H9 (cell line): Measurements from ENCODE around the gene HSPA12A. TPM values are rescaled to one million over a fixed set of nuclear protein-coding genes. Genes with fewer than 3 reads are reported as not detected.

ENCODE experiments used
- DNase-seq: peaks from one replicate; pipeline ENCODE4 v3.0.0-alpha.2; 2017
- H2AFZ ChIP-seq: one replicate; pipeline ENCODE4 v1.6.1; 2013; ENCODE audit warnings: mild to moderate bottlenecking, low read length, control low read depth, moderate library complexity
- H2AK5ac ChIP-seq: 2 replicates; pipeline ENCODE4 v1.6.1; 2013; ENCODE audit warnings: low read length, control low read depth, mixed read lengths; ENCODE audit not compliant: insufficient read length
- H2BK120ac ChIP-seq: one replicate; pipeline ENCODE4 v1.6.1; 2013; ENCODE audit warnings: low read depth, mild to moderate bottlenecking, low read length, control low read depth, inconsistent platforms; ENCODE audit not compliant: poor library complexity, severe bottlenecking
- H2BK12ac ChIP-seq: 2 replicates; pipeline ENCODE4 v1.6.1; 2013; ENCODE audit warnings: low read length, control low read depth, mixed read lengths, low read depth; ENCODE audit not compliant: insufficient read length
- H2BK15ac ChIP-seq: 2 replicates; pipeline ENCODE4 v1.6.1; 2013; ENCODE audit warnings: low read depth, low read length, control low read depth
- H2BK20ac ChIP-seq: one replicate; pipeline ENCODE4 v1.6.1; 2013; ENCODE audit warnings: low read depth, mild to moderate bottlenecking, low read length, control low read depth, inconsistent platforms; ENCODE audit not compliant: poor library complexity, severe bottlenecking
- H2BK5ac ChIP-seq: 2 replicates; pipeline ENCODE4 v1.6.1; 2013; ENCODE audit warnings: low read length, control low read depth, mixed read lengths; ENCODE audit not compliant: insufficient read length
- H3K14ac ChIP-seq: 2 replicates; pipeline ENCODE4 v1.6.1; 2013; ENCODE audit warnings: low read length, control low read depth; ENCODE audit not compliant: insufficient read depth
- H3K18ac ChIP-seq: 2 replicates; pipeline ENCODE4 v1.6.1; 2013; ENCODE audit warnings: low read depth, mild to moderate bottlenecking, mixed read lengths, low read length, control low read depth; ENCODE audit not compliant: insufficient read length
- H3K23ac ChIP-seq: 2 replicates; pipeline ENCODE4 v1.6.1; 2013; ENCODE audit warnings: low read length, control low read depth, mixed read lengths, low read depth; ENCODE audit not compliant: insufficient read length
- H3K23me2 ChIP-seq: 2 replicates; pipeline ENCODE4 v1.6.1; 2013; ENCODE audit warnings: low read depth, mild to moderate bottlenecking, mixed read lengths, low read length, control low read depth; ENCODE audit not compliant: insufficient read length, poor library complexity, severe bottlenecking
- H3K27ac ChIP-seq: 2 replicates; pipeline ENCODE4 v1.5.1; 2013; ENCODE audit warnings: low read length, control low read depth, mixed read lengths, low read depth; ENCODE audit not compliant: insufficient read length
- H3K27me3 ChIP-seq: 2 replicates; pipeline ENCODE4 v1.6.1; 2013; ENCODE audit warnings: low read length, control low read depth, inconsistent platforms; ENCODE audit not compliant: insufficient read depth
- H3K4ac ChIP-seq: 2 replicates; pipeline ENCODE4 v1.6.1; 2013; ENCODE audit warnings: low read depth, mild to moderate bottlenecking, control low read depth, inconsistent platforms, low read length, moderate library complexity
- H3K4me1 ChIP-seq: 2 replicates; pipeline ENCODE4 v1.6.1; 2013; ENCODE audit warnings: low read length, control low read depth, inconsistent platforms; ENCODE audit not compliant: insufficient read depth
- H3K4me2 ChIP-seq: 2 replicates; pipeline ENCODE4 v1.6.1; 2013; ENCODE audit warnings: low read length, control low read depth, mixed read lengths; ENCODE audit not compliant: insufficient read length, insufficient read depth
- H3K56ac ChIP-seq: 2 replicates; pipeline ENCODE4 v1.6.1; 2013; ENCODE audit warnings: low read depth, mild to moderate bottlenecking, mixed read lengths, low read length, control low read depth; ENCODE audit not compliant: insufficient read length
- H3K79me1 ChIP-seq: 2 replicates; pipeline ENCODE4 v1.6.1; 2013; ENCODE audit warnings: low read depth, mild to moderate bottlenecking, moderate library complexity, low read length, control low read depth, inconsistent platforms; ENCODE audit not compliant: insufficient read depth, poor library complexity, severe bottlenecking
- H3K79me2 ChIP-seq: 2 replicates; pipeline ENCODE4 v1.6.1; 2013; ENCODE audit warnings: low read length, control low read depth, inconsistent platforms; ENCODE audit not compliant: insufficient read depth
- H3K9ac ChIP-seq: 2 replicates; pipeline ENCODE4 v1.6.1; 2013; ENCODE audit warnings: low read length, control low read depth, mixed read lengths; ENCODE audit not compliant: insufficient read length; ENCODE audit errors: extremely low read depth
- H3K9me3 ChIP-seq: one replicate; pipeline ENCODE4 v1.6.1; 2013; ENCODE audit warnings: low read depth, low read length, inconsistent platforms; ENCODE audit not compliant: control insufficient read depth
- H3T11ph ChIP-seq: one replicate; pipeline ENCODE4 v1.6.1; 2013; ENCODE audit warnings: mild to moderate bottlenecking, low read length, control low read depth, inconsistent platforms
- H4K20me1 ChIP-seq: one replicate; pipeline ENCODE4 v1.6.1; 2013; ENCODE audit not compliant: control insufficient read depth, insufficient read length, insufficient read depth
- H4K5ac ChIP-seq: 2 replicates; pipeline ENCODE4 v1.6.1; 2013; ENCODE audit warnings: low read depth, mild to moderate bottlenecking, mixed read lengths, low read length, control low read depth; ENCODE audit not compliant: insufficient read length
- H4K8ac ChIP-seq: replicated peaks from 2 replicates; pipeline ENCODE4 v1.6.1; 2013; ENCODE audit warnings: low read length, control low read depth, mixed read lengths, low read depth; ENCODE audit not compliant: insufficient read length
- H4K91ac ChIP-seq: 2 replicates; pipeline ENCODE4 v1.6.1; 2013; ENCODE audit warnings: low read depth, mild to moderate bottlenecking, moderate library complexity, mixed read lengths, low read length, control low read depth; ENCODE audit not compliant: insufficient read length
- H3K27ac Mint-ChIP-seq, 3 experiments: 2 replicates in 2 of 3; 3 replicates in 1 of 3; pipeline ENCODE4 v1.8.0; 2020 to 2021; ENCODE audit warnings: mixed read lengths in 3 of 3, mild to moderate bottlenecking in 1 of 3, moderate library complexity in 1 of 3
- H3K27me3 Mint-ChIP-seq: 2 replicates; pipeline ENCODE4 v1.8.0; 2021; ENCODE audit warnings: low read depth, mild to moderate bottlenecking, moderate library complexity, mixed read lengths
- H3K36me3 Mint-ChIP-seq, 3 experiments: 2 replicates in 2 of 3; 3 replicates in 1 of 3; pipeline ENCODE4 v1.8.0; 2020 to 2021; ENCODE audit warnings: low read depth in 3 of 3, mixed read lengths in 3 of 3; ENCODE audit not compliant: insufficient read depth in 1 of 3
- H3K4me1 Mint-ChIP-seq, 2 experiments: 2 replicates each; pipeline ENCODE4 v1.8.0; 2020; ENCODE audit warnings: mixed read lengths in 2 of 2
- H3K4me3 Mint-ChIP-seq, 2 experiments: 2 replicates in 1 of 2; 3 replicates in 1 of 2; pipeline ENCODE4 v1.8.0; 2020 to 2021; ENCODE audit warnings: mild to moderate bottlenecking in 2 of 2, mixed read lengths in 2 of 2, moderate library complexity in 1 of 2
- H3K9me3 Mint-ChIP-seq, 2 experiments: 2 replicates in 1 of 2; 3 replicates in 1 of 2; pipeline ENCODE4 v1.8.0; 2020; ENCODE audit warnings: mild to moderate bottlenecking in 2 of 2, mixed read lengths in 2 of 2, moderate library complexity in 1 of 2
- CTCF ChIP-seq: fragments of 200-600 bp; sonication (generic); conservative IDR thresholded peaks from 3 replicates; pipeline ENCODE4 v1.8.0; 2021; ENCODE audit warnings: antibody characterized with exemption, mild to moderate bottlenecking
- WGBS: extraction: QIAGEN DNeasy Blood & Tissue Kit; methylation state at CpG from one replicate; pipeline ENCODE4 v1.1.7; 2013; ENCODE audit warnings: missing lambda C conversion rate, low lambda C conversion rate, mixed read lengths; ENCODE audit not compliant: insufficient read length; ENCODE audit errors: extremely low coverage; 5-methylcytosine and 5-hydroxymethylcytosine counted together
- total RNA-seq: library from RNA; stranded (reverse); gene quantifications from 2 replicates; pipeline ENCODE4 v1.2.1, GENCODE V29; 2021

Gene HSPA12A
- total RNA-seq, 1 experiment from 2014 or later = 3.2 TPM

GRCh38 chr10:116625845-116626244, 116.5 kb downstream of the HSPA12A start:
- Histone ChIP-seq H3K4me2 (no peak overlapping the region), H3K23ac (no peak overlapping the region), H3K18ac (no peak overlapping the region), H4K20me1 (peaks cover 5% of the 10 kb centered on the region), H2AFZ (no peak overlapping the region), H2BK20ac (no peak overlapping the region), H3K27ac (no peak overlapping the region), H3K27me3 (no peaks in the 10 kb centered on the region), H2BK15ac (no peak overlapping the region), H3K4ac (no peak overlapping the region), H3K23me2 (no peaks in the 10 kb centered on the region), H2BK12ac (no peak overlapping the region), H2BK120ac (no peak overlapping the region), H4K8ac (no peak overlapping the region), H3K56ac (no peak overlapping the region), H3K9ac (no peak overlapping the region), H2AK5ac (no peak overlapping the region), H2BK5ac (no peak overlapping the region), H4K91ac (no peak overlapping the region), H3K79me2 (no peaks in the 10 kb centered on the region), H3T11ph (no peak overlapping the region), H3K9me3 (no peaks in the 10 kb centered on the region), H3K79me1 (no peaks in the 10 kb centered on the region), H3K14ac (no peak overlapping the region), H3K4me1 (no peaks in the 10 kb centered on the region), H4K5ac (no peak overlapping the region)
- no peak overlapping the region for H3K4me3 Mint-ChIP-seq
- no peak overlapping the region for H3K27ac Mint-ChIP-seq
- H3K4me1 Mint-ChIP-seq = peaks cover 3 to 4% of the 10 kb centered on the region in 2 experiments; a peak in 3 of 4 replicates
- no peaks in the 10 kb centered on the region; a peak in 1 of 5 replicates for H3K9me3 Mint-ChIP-seq
- TF ChIP-seq CTCF = no peak
- H3K27me3 Mint-ChIP-seq = peaks cover 35% of the 10 kb centered on the region
- no peaks in the 10 kb centered on the region for H3K36me3 Mint-ChIP-seq
- no CpG with 5 or more reads among the region's 7 CpGs for WGBS
- DNase-seq = no peak
